ENCODE measurements around the gene OPCML. TPM values are rescaled to one million over a fixed set of nuclear protein-coding genes. Genes with fewer than 3 reads are reported as not detected.

OPCML gene
- total and polyA plus RNA-seq, 4 donors: 16.6 to 70.3 (median 58.1) TPM

DNA sequence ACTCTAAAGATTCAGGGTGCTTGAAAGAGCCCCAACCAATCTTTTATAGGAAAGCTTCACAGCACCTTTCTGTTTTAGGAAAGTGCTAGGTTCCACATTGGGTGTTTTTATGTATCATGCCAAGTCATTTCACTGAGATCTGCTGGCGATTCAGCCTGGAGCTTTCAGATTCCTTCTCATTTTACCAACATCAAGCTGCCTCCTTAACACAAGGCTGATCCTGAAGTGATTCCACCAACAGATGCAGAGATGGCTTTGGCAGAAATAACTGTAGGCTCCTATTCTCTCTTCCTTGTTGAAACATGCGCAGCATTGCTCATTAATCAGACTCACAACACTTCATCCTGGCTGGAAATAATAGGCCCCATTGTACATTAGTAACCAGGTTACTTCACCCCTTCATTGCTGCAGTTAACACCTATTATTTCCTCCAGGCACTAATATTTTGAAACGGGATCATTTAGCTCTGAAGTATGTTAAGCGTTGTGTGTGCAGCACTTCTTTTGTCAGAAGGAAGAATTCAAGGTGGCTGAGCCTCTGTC lies 89.0 kb downstream of the OPCML start:
- H3K27me3 ChIP-seq (ENCODE audit: control insufficient read depth, insufficient read depth, low read length): no peaks in the 10 kb centered on the region
- DNase-seq (ENCODE audit: low read depth in 4 of 6, low spot score in 6 of 6): peak in 3 of 6 donors; percentile 13 to 63 (median 53)
- no peaks in the 10 kb centered on the region for H3K9me3 ChIP-seq (ENCODE audit: control insufficient read depth, insufficient read depth, low read length)
- no peak overlapping the region for H3K4me3 ChIP-seq (ENCODE audit: low read depth, low read length)
- H3K4me1 ChIP-seq (ENCODE audit: control insufficient read depth, insufficient read depth, low read length): no peaks in the 10 kb centered on the region
- 71% methylated on average over 1 of the region's 4 CpGs for WGBS (ENCODE audit: insufficient coverage)
- H3K36me3 ChIP-seq (ENCODE audit: control insufficient read depth, insufficient read depth, low read length): no peaks in the 10 kb centered on the region
- H3K27ac ChIP-seq (ENCODE audit: low read depth, low read length): no peak overlapping the region

DNA sequence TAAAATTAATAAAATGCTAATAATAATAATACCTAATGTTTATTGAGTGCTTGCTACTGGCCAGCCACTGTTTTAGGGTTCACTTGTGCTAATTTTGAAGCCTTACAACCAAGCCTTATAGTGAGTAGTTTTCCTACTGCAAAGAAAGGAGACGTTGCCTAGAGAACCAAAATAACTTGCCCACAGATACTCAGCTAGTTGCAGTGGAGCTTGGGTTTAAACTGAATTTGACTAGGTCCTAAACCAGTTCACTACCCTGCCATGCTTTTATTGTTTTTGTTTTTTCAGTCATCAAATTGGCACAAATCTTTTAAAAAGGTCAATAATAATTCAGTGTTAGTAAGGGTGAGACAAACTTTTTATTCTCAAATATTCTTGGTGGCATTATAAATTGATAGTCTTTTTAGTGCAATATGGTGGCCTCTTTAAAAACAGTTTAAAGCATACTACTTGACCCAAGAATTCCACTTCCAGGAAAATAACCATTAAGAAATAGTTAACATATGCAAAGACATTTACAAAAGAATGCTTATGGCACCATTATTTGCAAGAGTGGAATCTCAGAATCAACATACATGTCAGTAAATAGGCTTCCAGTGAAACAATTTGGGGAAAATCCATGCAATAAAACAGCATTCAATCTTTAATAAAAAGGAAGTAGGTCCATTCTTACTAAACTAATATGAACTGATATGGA lies 90.2 kb downstream of the OPCML start:
- no peaks in the 10 kb centered on the region for H3K36me3 ChIP-seq (ENCODE audit: control insufficient read depth, insufficient read depth, low read length)
- DNase-seq (ENCODE audit: low read depth in 4 of 6, low spot score in 6 of 6): no peak

DNA sequence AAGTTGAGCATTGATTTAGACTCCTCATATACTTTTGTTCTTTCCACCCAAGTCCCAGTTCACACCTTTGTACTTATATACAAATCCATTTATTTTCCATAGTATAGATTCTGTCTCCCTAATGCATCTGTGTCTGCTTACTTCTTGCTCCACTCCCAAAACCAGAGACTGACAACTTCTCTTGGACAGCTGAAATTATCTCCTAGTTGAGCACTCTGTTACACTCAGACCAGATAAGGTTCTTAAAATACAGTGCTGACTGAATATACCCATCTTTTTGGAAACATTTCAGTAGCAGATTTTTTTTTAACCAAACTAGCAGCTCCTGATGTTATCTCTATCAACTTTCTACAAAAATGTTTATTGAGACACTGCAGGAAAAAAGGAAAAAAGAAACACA lies 106.3 kb downstream of the OPCML start:
- no peaks in the 10 kb centered on the region for H3K9me3 ChIP-seq (ENCODE audit: control insufficient read depth, insufficient read depth, low read length)
- no peak overlapping the region for H3K27ac ChIP-seq (ENCODE audit: low read depth, low read length)
- no peaks in the 10 kb centered on the region for H3K27me3 ChIP-seq (ENCODE audit: control insufficient read depth, insufficient read depth, low read length)
- H3K4me3 ChIP-seq (ENCODE audit: low read depth, low read length): no peak overlapping the region
- DNase-seq (ENCODE audit: low read depth in 4 of 6, low spot score in 6 of 6): no peak
- no peaks in the 10 kb centered on the region for H3K36me3 ChIP-seq (ENCODE audit: control insufficient read depth, insufficient read depth, low read length)
- H3K4me1 ChIP-seq (ENCODE audit: control insufficient read depth, insufficient read depth, low read length): no peaks in the 10 kb centered on the region

More for the DNA sequence above, 90.2 kb downstream of the OPCML start:
- Histone ChIP-seq H3K4me3 (ENCODE audit: low read depth, low read length) (no peak overlapping the region), H3K9me3 (ENCODE audit: control insufficient read depth, insufficient read depth, low read length) (no peaks in the 10 kb centered on the region), H3K27ac (ENCODE audit: low read depth, low read length) (no peak overlapping the region), H3K4me1 (ENCODE audit: control insufficient read depth, insufficient read depth, low read length) (no peaks in the 10 kb centered on the region), H3K27me3 (ENCODE audit: control insufficient read depth, insufficient read depth, low read length) (no peaks in the 10 kb centered on the region)
- WGBS (ENCODE audit: insufficient coverage): no CpG with 5 or more reads among the region's 1 CpG

DNA sequence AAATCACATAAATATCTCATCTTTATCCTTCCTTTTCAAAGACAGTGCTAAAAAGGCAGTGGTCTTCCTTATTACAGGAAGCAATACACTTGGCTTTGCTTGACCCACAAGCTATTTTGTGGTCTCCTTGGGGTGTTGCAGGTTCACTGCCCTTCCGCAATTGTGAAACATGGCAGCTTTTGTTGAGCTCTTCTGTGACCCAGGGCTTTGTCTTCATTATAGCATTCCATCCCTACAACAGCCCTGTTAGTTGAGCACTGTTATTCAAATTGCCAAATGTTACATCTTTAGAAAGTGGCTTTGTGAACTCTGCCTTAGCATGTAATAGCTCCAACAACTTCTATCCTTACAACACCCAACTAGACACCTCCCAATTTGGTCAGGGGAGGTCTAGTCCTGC lies 107.1 kb downstream of the OPCML start:
- no peaks in the 10 kb centered on the region for H3K4me1 ChIP-seq (ENCODE audit: control insufficient read depth, insufficient read depth, low read length)
- no peak for DNase-seq (ENCODE audit: low read depth in 4 of 6, low spot score in 6 of 6)
- no peaks in the 10 kb centered on the region for H3K9me3 ChIP-seq (ENCODE audit: control insufficient read depth, insufficient read depth, low read length)
- H3K36me3 ChIP-seq (ENCODE audit: control insufficient read depth, insufficient read depth, low read length): no peaks in the 10 kb centered on the region
- H3K4me3 ChIP-seq (ENCODE audit: low read depth, low read length): no peak overlapping the region
- H3K27ac ChIP-seq (ENCODE audit: low read depth, low read length): no peak overlapping the region
- H3K27me3 ChIP-seq (ENCODE audit: control insufficient read depth, insufficient read depth, low read length): no peaks in the 10 kb centered on the region
- WGBS (ENCODE audit: insufficient coverage): 100% methylated on average over 1 of the region's 1 CpG

DNA sequence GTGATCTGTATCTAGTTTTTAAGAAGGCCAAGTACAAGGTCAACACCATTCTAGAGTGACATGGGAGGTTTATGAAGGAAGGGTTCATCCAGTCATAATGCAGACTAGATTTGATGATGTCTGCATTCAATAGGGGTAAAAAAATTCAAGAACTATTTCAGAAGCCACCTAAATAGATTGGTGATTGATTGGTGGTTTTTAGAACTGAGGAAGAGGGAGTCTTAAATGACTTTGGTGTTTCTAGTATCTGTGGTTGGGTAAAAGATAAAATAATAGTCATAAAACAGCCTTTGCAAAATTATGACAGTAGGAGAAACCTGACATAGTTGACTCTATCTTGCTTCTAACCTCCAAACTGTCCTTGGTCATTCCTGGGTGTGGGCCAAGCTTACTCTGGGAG lies 114.1 kb downstream of the OPCML start:
- H3K36me3 ChIP-seq (ENCODE audit: control insufficient read depth, insufficient read depth, low read length): no peaks in the 10 kb centered on the region
- no peak overlapping the region for H3K4me3 ChIP-seq (ENCODE audit: low read depth, low read length)
- H3K27ac ChIP-seq (ENCODE audit: low read depth, low read length): no peak overlapping the region
- peaks cover 10% of the 10 kb centered on the region for H3K4me1 ChIP-seq (ENCODE audit: control insufficient read depth, insufficient read depth, low read length)
- no peaks in the 10 kb centered on the region for H3K27me3 ChIP-seq (ENCODE audit: control insufficient read depth, insufficient read depth, low read length)
- H3K9me3 ChIP-seq (ENCODE audit: control insufficient read depth, insufficient read depth, low read length): no peaks in the 10 kb centered on the region
- DNase-seq (ENCODE audit: low read depth in 4 of 6, low spot score in 6 of 6): no peak

DNA sequence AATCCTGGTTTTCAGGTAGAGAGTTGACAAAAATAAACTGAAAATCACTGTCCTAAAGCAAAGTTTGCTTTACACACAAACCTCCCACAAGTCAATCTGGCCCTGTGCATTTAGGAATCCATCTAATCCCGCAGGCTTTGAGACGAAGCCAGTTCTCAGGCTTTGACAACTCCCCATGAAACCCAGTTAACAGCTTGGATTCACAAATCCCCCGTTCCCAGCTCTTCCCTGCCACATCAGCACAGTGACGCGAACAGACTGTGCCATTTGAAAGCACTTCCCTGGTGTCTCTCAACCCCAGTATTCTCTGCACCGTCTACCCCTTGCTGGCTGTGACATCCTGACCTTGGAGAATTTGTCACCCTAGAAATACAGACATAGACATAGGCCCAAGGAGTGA lies 117.8 kb downstream of the OPCML start:
- Histone ChIP-seq H3K4me1 (ENCODE audit: control insufficient read depth, insufficient read depth, low read length) (peaks cover 10% of the 10 kb centered on the region), H3K27ac (ENCODE audit: low read depth, low read length) (no peak overlapping the region), H3K36me3 (ENCODE audit: control insufficient read depth, insufficient read depth, low read length) (no peaks in the 10 kb centered on the region), H3K4me3 (ENCODE audit: low read depth, low read length) (no peak overlapping the region), H3K9me3 (ENCODE audit: control insufficient read depth, insufficient read depth, low read length) (no peaks in the 10 kb centered on the region), H3K27me3 (ENCODE audit: control insufficient read depth, insufficient read depth, low read length) (no peaks in the 10 kb centered on the region)
- 33% methylated on average over 6 of the region's 6 CpGs for WGBS (ENCODE audit: insufficient coverage)
- peak in 2 of 6 donors; percentile 40 to 78 for DNase-seq (ENCODE audit: low read depth in 4 of 6, low spot score in 6 of 6)

DNA sequence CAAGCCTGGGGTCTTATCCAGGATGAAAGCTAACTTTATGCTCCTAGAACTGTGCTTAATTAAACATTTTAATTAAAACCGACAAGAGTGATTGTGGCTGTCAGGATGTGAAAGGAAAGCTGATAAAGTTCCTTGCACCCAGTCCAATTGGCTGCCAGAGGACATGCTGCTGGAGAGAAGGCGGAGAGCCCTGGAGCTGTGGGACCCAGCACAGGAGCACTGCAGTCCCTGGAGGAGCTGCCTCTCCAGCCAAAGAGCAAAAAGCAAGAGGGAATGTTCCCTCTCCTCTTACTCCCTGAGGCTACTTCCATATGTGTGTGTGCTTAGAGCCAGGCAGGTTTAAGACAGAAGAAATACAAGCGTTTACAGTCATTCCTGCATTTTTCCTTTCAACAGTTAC lies 118.6 kb downstream of the OPCML start:
- Histone ChIP-seq H3K9me3 (ENCODE audit: control insufficient read depth, insufficient read depth, low read length) (no peaks in the 10 kb centered on the region), H3K27me3 (ENCODE audit: control insufficient read depth, insufficient read depth, low read length) (no peaks in the 10 kb centered on the region), H3K4me3 (ENCODE audit: low read depth, low read length) (no peak overlapping the region), H3K36me3 (ENCODE audit: control insufficient read depth, insufficient read depth, low read length) (no peaks in the 10 kb centered on the region), H3K27ac (ENCODE audit: low read depth, low read length) (no peak overlapping the region), H3K4me1 (ENCODE audit: control insufficient read depth, insufficient read depth, low read length) (peaks cover 10% of the 10 kb centered on the region)
- WGBS (ENCODE audit: insufficient coverage): 75% methylated on average over 2 of the region's 3 CpGs
- peak in 2 of 6 donors; percentile 48 to 59 for DNase-seq (ENCODE audit: low read depth in 4 of 6, low spot score in 6 of 6)

DNA sequence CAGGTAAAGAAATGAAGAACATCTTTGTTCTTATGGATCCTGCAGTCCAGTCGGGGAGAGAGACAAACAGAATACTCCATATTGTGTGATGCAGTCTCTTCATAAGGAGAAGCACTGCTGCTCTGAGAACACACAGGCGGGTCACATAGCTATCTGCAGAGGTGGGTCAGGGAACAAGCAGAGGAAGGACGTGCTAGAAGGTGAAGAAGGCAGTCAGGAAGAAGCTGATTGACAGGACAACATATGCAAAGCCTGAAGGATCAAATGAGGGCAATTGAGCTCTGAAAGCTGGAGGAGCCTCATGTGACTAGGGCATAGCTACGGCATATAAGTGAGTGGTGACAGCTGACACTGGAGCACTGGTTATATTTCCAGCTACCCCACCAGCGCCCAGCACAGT lies 122.5 kb downstream of the OPCML start:
- H3K4me1 ChIP-seq (ENCODE audit: control insufficient read depth, insufficient read depth, low read length): peaks cover 5% of the 10 kb centered on the region
- no peak overlapping the region for H3K4me3 ChIP-seq (ENCODE audit: low read depth, low read length)
- no peaks in the 10 kb centered on the region for H3K27me3 ChIP-seq (ENCODE audit: control insufficient read depth, insufficient read depth, low read length)
- no peaks in the 10 kb centered on the region for H3K9me3 ChIP-seq (ENCODE audit: control insufficient read depth, insufficient read depth, low read length)
- no peak overlapping the region for H3K27ac ChIP-seq (ENCODE audit: low read depth, low read length)
- no peak for DNase-seq (ENCODE audit: low read depth in 4 of 6, low spot score in 6 of 6)
- H3K36me3 ChIP-seq (ENCODE audit: control insufficient read depth, insufficient read depth, low read length): no peaks in the 10 kb centered on the region
- 93% methylated on average over 4 of the region's 5 CpGs for WGBS (ENCODE audit: insufficient coverage)

DNA sequence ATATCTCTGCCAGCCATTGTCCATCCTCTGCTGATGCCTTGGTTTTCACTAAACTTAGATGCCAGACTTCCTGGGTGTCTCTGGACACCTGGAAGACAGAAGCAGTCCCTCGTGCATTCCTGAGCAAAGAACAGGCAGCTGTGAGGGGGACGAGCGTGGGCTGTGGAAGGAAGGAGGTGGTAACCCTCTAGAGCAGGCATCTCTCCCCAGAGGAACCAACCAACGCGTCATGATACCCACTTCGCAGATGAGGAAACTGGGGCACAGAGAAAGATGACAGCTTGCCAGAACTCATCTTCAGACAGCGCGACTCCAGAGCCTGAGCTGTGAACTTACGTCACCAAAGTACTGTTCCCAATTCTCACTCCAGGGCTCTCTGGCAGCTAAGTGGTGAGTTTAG lies 123.4 kb downstream of the OPCML start:
- Histone ChIP-seq H3K36me3 (ENCODE audit: control insufficient read depth, insufficient read depth, low read length) (no peaks in the 10 kb centered on the region), H3K27me3 (ENCODE audit: control insufficient read depth, insufficient read depth, low read length) (no peaks in the 10 kb centered on the region), H3K4me1 (ENCODE audit: control insufficient read depth, insufficient read depth, low read length) (peaks cover 4% of the 10 kb centered on the region), H3K27ac (ENCODE audit: low read depth, low read length) (no peak overlapping the region), H3K9me3 (ENCODE audit: control insufficient read depth, insufficient read depth, low read length) (no peaks in the 10 kb centered on the region), H3K4me3 (ENCODE audit: low read depth, low read length) (no peak overlapping the region)
- 98% methylated on average over 8 of the region's 9 CpGs for WGBS (ENCODE audit: insufficient coverage)
- DNase-seq (ENCODE audit: low read depth in 4 of 6, low spot score in 6 of 6): no peak

DNA sequence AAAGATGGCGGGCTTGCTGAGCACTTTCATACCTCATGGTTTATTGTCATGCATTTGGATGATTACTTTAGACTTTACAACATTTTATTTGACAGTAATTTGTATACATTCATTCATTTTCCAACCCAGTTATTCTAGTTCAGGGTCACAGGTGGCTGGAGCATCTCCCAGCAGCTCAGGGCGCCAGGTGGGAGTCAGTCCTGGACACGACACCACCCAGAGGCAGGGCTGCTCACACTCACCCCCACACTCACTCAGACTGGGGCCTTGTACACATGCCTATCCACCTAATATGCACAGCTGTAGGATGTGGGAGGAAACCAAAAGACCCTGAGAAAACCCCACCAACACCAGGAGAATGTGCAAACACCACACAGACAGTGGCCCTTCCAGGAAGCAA lies 123.9 kb downstream of the OPCML start:
- no peaks in the 10 kb centered on the region for H3K36me3 ChIP-seq (ENCODE audit: control insufficient read depth, insufficient read depth, low read length)
- H3K27ac ChIP-seq (ENCODE audit: low read depth, low read length): no peak overlapping the region
- no peaks in the 10 kb centered on the region for H3K4me1 ChIP-seq (ENCODE audit: control insufficient read depth, insufficient read depth, low read length)
- no peak overlapping the region for H3K4me3 ChIP-seq (ENCODE audit: low read depth, low read length)
- WGBS (ENCODE audit: insufficient coverage): no CpG with 5 or more reads among the region's 3 CpGs
- H3K9me3 ChIP-seq (ENCODE audit: control insufficient read depth, insufficient read depth, low read length): no peaks in the 10 kb centered on the region
- no peaks in the 10 kb centered on the region for H3K27me3 ChIP-seq (ENCODE audit: control insufficient read depth, insufficient read depth, low read length)
- no peak for DNase-seq (ENCODE audit: low read depth in 4 of 6, low spot score in 6 of 6)

All from spinal cord (tissue), 10 donors.